Stomach (tissue), 4 donors: ENCODE data around the gene CCDC110.

Source experiments
- POLR2AphosphoS5 ChIP-seq, 3 donors: sonication (generic); formaldehyde crosslinking; IDR thresholded peaks; one replicate each; pipeline ENCODE4 v1.6.1; 2016; ENCODE audit warnings: antibody characterized with exemption in 3 of 3
- TF ChIP-seq, protein P1 (sequence below), 7 experiments: fragments of 450-650 bp in 4 of 7; fragments of 200-600 bp in 3 of 7; sonication (generic) in 3 of 7; IDR thresholded peaks; one replicate each; pipeline ENCODE4 v1.5.1; 2016 to 2019; ENCODE audit warnings: antibody characterized with exemption in 7 of 7, control low read depth in 2 of 7, mild to moderate bottlenecking in 1 of 7

DNA sequence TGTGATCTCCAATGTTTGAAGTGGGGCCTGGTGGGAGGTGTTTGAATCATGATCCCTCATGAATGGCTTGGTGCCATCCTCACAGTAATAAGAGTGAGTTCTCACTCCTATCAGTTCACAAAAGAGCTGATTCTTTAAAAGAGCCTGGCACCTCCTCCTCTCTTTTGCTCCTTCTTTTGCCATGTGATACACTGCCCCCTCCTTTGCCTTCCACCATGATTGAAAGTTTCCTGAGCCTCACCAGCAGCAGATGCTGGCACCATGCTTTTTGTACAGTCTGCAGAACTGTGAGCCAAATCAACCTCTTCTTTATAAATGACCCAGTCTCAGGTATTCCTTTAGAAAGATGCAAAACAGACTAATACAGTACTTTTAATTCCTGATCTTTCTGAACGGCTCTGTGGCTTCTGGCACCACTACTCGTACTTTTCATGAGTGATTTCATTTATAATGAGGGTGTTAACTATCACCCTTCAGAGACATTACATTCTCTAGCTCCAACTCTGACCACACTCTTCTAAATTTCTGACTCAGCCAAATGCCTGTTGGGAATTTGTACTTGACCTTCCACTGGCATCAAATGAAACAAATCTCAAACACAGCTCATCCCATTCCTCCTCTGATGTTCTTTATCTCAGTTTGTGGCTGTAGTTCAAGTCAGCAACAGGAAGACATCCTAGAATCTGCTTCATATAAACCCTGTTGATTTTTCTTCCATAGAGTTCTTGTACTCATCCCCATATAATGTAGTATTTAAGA, 50.0 kb downstream of the CCDC110 start:
- TF ChIP-seq, protein P1, sequence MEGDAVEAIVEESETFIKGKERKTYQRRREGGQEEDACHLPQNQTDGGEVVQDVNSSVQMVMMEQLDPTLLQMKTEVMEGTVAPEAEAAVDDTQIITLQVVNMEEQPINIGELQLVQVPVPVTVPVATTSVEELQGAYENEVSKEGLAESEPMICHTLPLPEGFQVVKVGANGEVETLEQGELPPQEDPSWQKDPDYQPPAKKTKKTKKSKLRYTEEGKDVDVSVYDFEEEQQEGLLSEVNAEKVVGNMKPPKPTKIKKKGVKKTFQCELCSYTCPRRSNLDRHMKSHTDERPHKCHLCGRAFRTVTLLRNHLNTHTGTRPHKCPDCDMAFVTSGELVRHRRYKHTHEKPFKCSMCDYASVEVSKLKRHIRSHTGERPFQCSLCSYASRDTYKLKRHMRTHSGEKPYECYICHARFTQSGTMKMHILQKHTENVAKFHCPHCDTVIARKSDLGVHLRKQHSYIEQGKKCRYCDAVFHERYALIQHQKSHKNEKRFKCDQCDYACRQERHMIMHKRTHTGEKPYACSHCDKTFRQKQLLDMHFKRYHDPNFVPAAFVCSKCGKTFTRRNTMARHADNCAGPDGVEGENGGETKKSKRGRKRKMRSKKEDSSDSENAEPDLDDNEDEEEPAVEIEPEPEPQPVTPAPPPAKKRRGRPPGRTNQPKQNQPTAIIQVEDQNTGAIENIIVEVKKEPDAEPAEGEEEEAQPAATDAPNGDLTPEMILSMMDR (IDR thresholded peaks at IDR 0.05): no peak
- no peak for TF ChIP-seq POLR2AphosphoS5 (IDR thresholded peaks at IDR 0.05)
